Vagina (tissue), 2 donors: ENCODE measurements around the gene TAS2R7. TPM values are rescaled to one million over a fixed set of nuclear protein-coding genes. Genes with fewer than 3 reads are reported as not detected.

Experiments used
- DNase-seq, 2 donors: peaks; one replicate each; pipeline ENCODE4 v3.0.0-alpha.2; 2017; ENCODE audit errors: extremely low spot score in 2 of 2
- H3K27ac ChIP-seq: fragments of 200-600 bp; sonication (generic); one replicate; pipeline ENCODE4 v1.5.1; 2019
- H3K27me3 ChIP-seq: fragments of 200-600 bp; sonication (generic); one replicate; pipeline ENCODE4 v1.5.1; 2019
- H3K36me3 ChIP-seq, 2 donors: fragments of 200-600 bp; sonication (generic); one replicate each; pipeline ENCODE4 v1.5.1; 2017 to 2019
- H3K4me1 ChIP-seq: fragments of 200-600 bp; sonication (generic); one replicate; pipeline ENCODE4 v1.5.1; 2019
- H3K4me3 ChIP-seq, 2 donors: fragments of 200-600 bp; sonication (generic); 1 replicate in 1 of 2; 2 replicates in 1 of 2; pipeline ENCODE4 v1.5.1; 2016 to 2019
- H3K9me3 ChIP-seq: fragments of 200-600 bp; sonication (generic); one replicate; pipeline ENCODE4 v1.5.1; 2019
- CTCF ChIP-seq, 3 experiments: fragments of 450-650 bp in 2 of 3; fragments of 200-600 bp in 1 of 3; sonication (generic) in 1 of 3; IDR thresholded peaks; one replicate each; pipeline ENCODE4 v1.5.1; 2017 to 2019; ENCODE audit warnings: antibody characterized with exemption in 3 of 3, mild to moderate bottlenecking in 2 of 3, moderate library complexity in 2 of 3
- POLR2A ChIP-seq, 2 donors: fragments of 450-650 bp; IDR thresholded peaks; one replicate each; pipeline ENCODE4 v1.6.1; 2017; ENCODE audit warnings: antibody characterized with exemption in 2 of 2, mild to moderate bottlenecking in 2 of 2, moderate library complexity in 2 of 2
- POLR2AphosphoS5 ChIP-seq, 2 donors: sonication (generic); formaldehyde crosslinking; IDR thresholded peaks; one replicate each; pipeline ENCODE4 v1.9.0; 2017; ENCODE audit warnings: antibody characterized with exemption in 2 of 2, mild to moderate bottlenecking in 2 of 2, low read depth in 1 of 2; ENCODE audit not compliant: insufficient read depth in 1 of 2
- intact Hi-C: fragments of 100-400 bp; cut with DNase I; formaldehyde crosslinking; loops from one replicate; pipeline ENCODE4 v1.15.1; 2023
- small RNA-seq: library from RNA; depleted of rRNA; stranded (forward); fragments of <200 nt; gene quantifications from one replicate; pipeline ENCODE3, GENCODE V24; 2016
- total RNA-seq: library from RNA; depleted of rRNA; stranded (reverse); fragments of >200 nt; gene quantifications from one replicate; pipeline ENCODE4 v1.2.3, GENCODE V29; 2016

The TAS2R7 gene
- total RNA-seq, 1 donor from 2014 or later: not detected

GRCh38 chr12:10753059-10753458 is 49.4 kb downstream of the TAS2R7 start:
- TF ChIP-seq POLR2A (IDR thresholded peaks at IDR 0.05): no peak
- no peak for TF ChIP-seq CTCF (IDR thresholded peaks at IDR 0.05)
- TF ChIP-seq POLR2AphosphoS5 (IDR thresholded peaks at IDR 0.05; ENCODE audit: insufficient read depth in 1 of 2, low read depth in 1 of 2): no peak
- Histone ChIP-seq H3K4me3 (no peak overlapping the region), H3K9me3 (no peaks in the 10 kb centered on the region), H3K4me1 (peaks cover 7% of the 10 kb centered on the region), H3K36me3 (no peaks in the 10 kb centered on the region), H3K27me3 (no peaks in the 10 kb centered on the region), H3K27ac (no peak overlapping the region)
- DNase-seq: no peak
- intact Hi-C loops: loop anchor here (10.0 kb wide), 1 partner anchor 888 kb away; the partner anchor contains the start of gene CLEC2B

Small RNA genes lying within 50 kb of the gene (small RNA-seq; reads per million reads assigned to genes)
- not detected for gene PRR4

Other genes starting within 250 kb of the TAS2R7 start
- gene MAGOHB, start 189.0 kb downstream of the TAS2R7 start, total RNA-seq: 7.9 TPM
- 6.4 TPM for gene STYK1, start 128.6 kb downstream of the TAS2R7 start, total RNA-seq
- 356 TPM for gene YBX3, start 79.3 kb downstream of the TAS2R7 start, total RNA-seq
- 0.98 TPM for gene TAS2R8, start 4.7 kb upstream of the TAS2R7 start, total RNA-seq
- not detected for gene TAS2R9, start 7.5 kb upstream of the TAS2R7 start, total RNA-seq
- gene TAS2R10, start 23.7 kb upstream of the TAS2R7 start, total RNA-seq: not detected
- gene PRR4, start 46.8 kb upstream of the TAS2R7 start, total RNA-seq: 6.1 TPM
- gene PRH1, start 81.6 kb upstream of the TAS2R7 start, total RNA-seq: 21.6 TPM
- gene TAS2R13, start 106.9 kb upstream of the TAS2R7 start, total RNA-seq: 7.1 TPM
- gene PRH2, start 126.6 kb upstream of the TAS2R7 start, total RNA-seq: not detected
- gene TAS2R14, start 136.6 kb upstream of the TAS2R7 start, total RNA-seq: 5.2 TPM
- 2.9 TPM for gene TAS2R50, start 184.3 kb upstream of the TAS2R7 start, total RNA-seq
- 4.7 TPM for gene TAS2R20, start 195.7 kb upstream of the TAS2R7 start, total RNA-seq
- gene TAS2R19, start 220.0 kb upstream of the TAS2R7 start, total RNA-seq: 6.4 TPM
- gene TAS2R31, start 228.8 kb upstream of the TAS2R7 start, total RNA-seq: 3.2 TPM